ENCODE measurements around the gene ZNF133.

- TF ChIP-seq, protein P1, sequence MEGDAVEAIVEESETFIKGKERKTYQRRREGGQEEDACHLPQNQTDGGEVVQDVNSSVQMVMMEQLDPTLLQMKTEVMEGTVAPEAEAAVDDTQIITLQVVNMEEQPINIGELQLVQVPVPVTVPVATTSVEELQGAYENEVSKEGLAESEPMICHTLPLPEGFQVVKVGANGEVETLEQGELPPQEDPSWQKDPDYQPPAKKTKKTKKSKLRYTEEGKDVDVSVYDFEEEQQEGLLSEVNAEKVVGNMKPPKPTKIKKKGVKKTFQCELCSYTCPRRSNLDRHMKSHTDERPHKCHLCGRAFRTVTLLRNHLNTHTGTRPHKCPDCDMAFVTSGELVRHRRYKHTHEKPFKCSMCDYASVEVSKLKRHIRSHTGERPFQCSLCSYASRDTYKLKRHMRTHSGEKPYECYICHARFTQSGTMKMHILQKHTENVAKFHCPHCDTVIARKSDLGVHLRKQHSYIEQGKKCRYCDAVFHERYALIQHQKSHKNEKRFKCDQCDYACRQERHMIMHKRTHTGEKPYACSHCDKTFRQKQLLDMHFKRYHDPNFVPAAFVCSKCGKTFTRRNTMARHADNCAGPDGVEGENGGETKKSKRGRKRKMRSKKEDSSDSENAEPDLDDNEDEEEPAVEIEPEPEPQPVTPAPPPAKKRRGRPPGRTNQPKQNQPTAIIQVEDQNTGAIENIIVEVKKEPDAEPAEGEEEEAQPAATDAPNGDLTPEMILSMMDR (IDR thresholded peaks at IDR 0.05; ENCODE audit: low read length): no peak
- TF ChIP-seq EZH2 (IDR thresholded peaks at IDR 0.05; ENCODE audit: borderline replicate concordance, low read length): no peak
Measured at GRCh38 chr20:18321316-18321715, 33.0 kb downstream of the ZNF133 start.

Measured in OCI-LY1 (cell line).